ENCODE measurements around the gene CMTM8. TPM values are rescaled to one million over a fixed set of nuclear protein-coding genes. Genes with fewer than 3 reads are reported as not detected.

The CMTM8 gene
- total RNA-seq, 1 donor from 2014 or later: 9.0 TPM

DNA sequence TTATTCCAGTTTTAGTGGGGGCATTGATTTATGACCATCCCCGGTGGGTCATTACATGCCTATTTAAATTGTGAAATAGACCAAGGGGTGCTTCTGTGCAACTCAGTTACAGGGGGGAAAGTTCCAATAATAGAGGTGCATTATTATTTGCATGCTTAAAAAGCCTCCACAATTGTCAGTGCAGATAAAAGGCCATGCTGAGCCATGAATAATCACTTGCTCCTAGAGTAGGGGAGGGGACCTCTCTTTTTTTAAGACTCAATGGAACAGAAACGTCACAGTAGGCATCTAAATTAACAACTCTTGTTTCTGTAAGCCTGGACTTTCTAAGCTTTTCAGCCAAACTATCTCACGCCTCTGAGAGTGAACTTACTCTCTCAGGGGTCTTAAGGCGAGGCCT is 86.7 kb downstream of the CMTM8 start:
- TF ChIP-seq, protein P1, sequence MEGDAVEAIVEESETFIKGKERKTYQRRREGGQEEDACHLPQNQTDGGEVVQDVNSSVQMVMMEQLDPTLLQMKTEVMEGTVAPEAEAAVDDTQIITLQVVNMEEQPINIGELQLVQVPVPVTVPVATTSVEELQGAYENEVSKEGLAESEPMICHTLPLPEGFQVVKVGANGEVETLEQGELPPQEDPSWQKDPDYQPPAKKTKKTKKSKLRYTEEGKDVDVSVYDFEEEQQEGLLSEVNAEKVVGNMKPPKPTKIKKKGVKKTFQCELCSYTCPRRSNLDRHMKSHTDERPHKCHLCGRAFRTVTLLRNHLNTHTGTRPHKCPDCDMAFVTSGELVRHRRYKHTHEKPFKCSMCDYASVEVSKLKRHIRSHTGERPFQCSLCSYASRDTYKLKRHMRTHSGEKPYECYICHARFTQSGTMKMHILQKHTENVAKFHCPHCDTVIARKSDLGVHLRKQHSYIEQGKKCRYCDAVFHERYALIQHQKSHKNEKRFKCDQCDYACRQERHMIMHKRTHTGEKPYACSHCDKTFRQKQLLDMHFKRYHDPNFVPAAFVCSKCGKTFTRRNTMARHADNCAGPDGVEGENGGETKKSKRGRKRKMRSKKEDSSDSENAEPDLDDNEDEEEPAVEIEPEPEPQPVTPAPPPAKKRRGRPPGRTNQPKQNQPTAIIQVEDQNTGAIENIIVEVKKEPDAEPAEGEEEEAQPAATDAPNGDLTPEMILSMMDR (conservative IDR thresholded peaks at IDR 0.05): no peak
- DNase-seq (ENCODE audit: extremely low spot score, unreplicated experiment): no peak
- no peak overlapping the region for H3K4me3 Mint-ChIP-seq
- H3K36me3 Mint-ChIP-seq: peaks cover 4% of the 10 kb centered on the region
- peaks cover 44% of the 10 kb centered on the region for H3K4me1 Mint-ChIP-seq (ENCODE audit: unreplicated experiment)
- H3K27ac Mint-ChIP-seq: no peak overlapping the region
- H3K9me3 Mint-ChIP-seq: peaks cover 5% of the 10 kb centered on the region
- no peaks in the 10 kb centered on the region for H3K27me3 Mint-ChIP-seq

DNA sequence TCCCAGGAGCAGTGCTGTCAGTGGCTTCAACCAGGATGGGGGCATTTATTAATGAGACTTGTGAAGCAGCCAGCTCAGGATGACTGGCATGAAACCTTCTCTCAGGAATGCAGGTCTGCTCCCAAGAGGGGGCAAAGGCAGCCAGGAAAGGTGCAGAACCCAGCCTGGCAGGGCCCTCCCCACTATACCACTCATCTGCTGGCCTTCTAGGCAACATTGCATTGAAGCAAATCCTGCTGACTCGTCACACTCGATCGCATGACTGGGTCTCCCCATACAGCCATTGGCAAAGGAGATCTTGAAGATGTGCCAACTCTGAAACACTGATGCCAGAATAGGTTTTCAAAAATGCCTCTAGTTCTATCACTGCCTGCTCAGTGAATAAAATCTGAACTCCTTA is 87.4 kb downstream of the CMTM8 start:
- Mint-ChIP-seq H3K4me3 (no peak overlapping the region), H3K27ac (no peak overlapping the region), H3K4me1 (ENCODE audit: unreplicated experiment) (peaks cover 36% of the 10 kb centered on the region), H3K27me3 (no peaks in the 10 kb centered on the region), H3K9me3 (peaks cover 5% of the 10 kb centered on the region), H3K36me3 (peaks cover 4% of the 10 kb centered on the region)
- no peak for DNase-seq (ENCODE audit: extremely low spot score, unreplicated experiment)
- TF ChIP-seq, protein P1 (conservative IDR thresholded peaks at IDR 0.05): no peak

DNA sequence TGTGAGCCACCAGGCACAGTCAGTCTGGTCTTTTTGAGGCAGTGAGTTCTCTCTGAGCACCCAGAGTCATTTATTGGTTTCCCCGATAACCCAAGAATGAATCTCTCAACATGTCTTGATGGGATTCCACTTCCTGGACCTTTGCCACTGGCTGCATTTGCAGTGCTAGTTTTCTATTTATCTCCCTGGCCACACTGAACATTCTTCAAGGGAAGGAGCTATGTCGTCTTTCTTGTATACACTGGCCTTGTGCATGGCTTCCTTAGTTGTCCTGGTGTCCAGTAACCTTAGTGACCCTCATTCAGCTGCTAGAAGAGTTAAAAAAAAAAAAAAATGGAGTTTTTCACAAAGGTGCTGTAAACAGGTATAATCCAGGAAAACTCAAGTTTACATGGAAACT is 88.3 kb downstream of the CMTM8 start:
- peaks cover 2% of the 10 kb centered on the region for H3K27me3 Mint-ChIP-seq
- peaks cover 5% of the 10 kb centered on the region for H3K9me3 Mint-ChIP-seq
- H3K27ac Mint-ChIP-seq: no peak overlapping the region
- peaks cover 34% of the 10 kb centered on the region for H3K4me1 Mint-ChIP-seq (ENCODE audit: unreplicated experiment)
- no peak for DNase-seq (ENCODE audit: extremely low spot score, unreplicated experiment)
- no peak overlapping the region for H3K4me3 Mint-ChIP-seq
- TF ChIP-seq, protein P1 (conservative IDR thresholded peaks at IDR 0.05): no peak
- H3K36me3 Mint-ChIP-seq: peaks cover 4% of the 10 kb centered on the region

DNA sequence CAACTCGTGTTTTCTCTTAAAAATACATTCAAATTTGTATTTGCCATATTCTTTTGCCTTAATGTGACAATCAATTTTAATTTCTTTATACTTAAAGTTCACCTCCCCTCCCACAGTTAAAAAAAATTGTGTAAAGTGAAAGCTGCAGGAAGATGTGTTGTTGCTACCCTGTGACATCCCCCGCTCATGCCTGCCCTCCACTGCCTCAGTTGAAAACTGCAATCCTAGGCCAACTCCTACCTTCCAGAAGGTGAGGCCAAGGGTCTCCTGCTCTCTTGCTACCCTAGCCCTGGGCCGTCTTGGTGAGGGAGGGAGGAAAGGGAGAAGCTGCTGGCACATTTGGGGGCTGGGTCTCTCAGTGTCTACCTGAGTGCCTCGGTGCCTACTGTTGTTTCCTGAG is 96.2 kb downstream of the CMTM8 start:
- no peak overlapping the region for H3K27ac Mint-ChIP-seq
- DNase-seq (ENCODE audit: extremely low spot score, unreplicated experiment): no peak
- H3K4me3 Mint-ChIP-seq: no peak overlapping the region
- no peaks in the 10 kb centered on the region for H3K9me3 Mint-ChIP-seq
- TF ChIP-seq, protein P1 (conservative IDR thresholded peaks at IDR 0.05): peak; percentile 24
- H3K4me1 Mint-ChIP-seq (ENCODE audit: unreplicated experiment): peaks cover 33% of the 10 kb centered on the region
- H3K27me3 Mint-ChIP-seq: peaks cover 6% of the 10 kb centered on the region
- no peaks in the 10 kb centered on the region for H3K36me3 Mint-ChIP-seq

DNA sequence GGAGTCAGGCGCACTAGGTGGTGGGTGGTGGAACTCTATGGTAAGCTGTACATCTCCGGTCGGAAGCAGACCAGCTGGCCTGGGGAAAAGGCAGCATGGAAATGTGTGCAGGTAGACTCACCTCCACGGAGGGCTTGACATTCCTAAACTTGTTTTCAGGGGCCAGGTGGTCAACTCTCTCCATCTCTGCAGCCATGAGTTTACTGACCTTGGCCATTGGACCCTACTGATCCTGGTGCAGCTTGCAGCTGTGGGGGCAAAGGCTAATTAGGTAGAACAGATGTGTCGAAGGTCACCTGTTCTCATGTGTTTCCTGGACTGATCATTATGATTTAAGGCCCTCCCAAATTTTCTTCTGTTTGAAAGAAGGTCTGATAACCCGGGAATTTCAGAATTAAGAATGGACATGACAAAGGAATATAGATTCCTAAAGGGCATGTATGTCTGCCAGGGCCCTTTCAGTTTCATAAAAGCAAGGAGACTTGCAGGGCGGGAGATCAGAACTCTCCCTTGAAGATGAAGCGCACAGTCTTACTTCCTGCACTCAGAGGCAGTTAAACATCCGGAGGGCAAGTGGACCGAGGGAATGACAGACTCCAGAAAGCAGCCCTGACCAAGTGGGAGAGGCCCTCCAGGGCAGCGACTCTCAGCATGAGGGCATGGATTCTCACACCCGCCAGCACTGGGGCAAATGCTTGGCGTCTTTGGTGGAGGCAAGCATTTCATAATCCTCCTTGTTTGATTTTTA is 97.1 kb downstream of the CMTM8 start:
- TF ChIP-seq, protein P1 (conservative IDR thresholded peaks at IDR 0.05): no peak
- Mint-ChIP-seq H3K36me3 (no peaks in the 10 kb centered on the region), H3K4me3 (peak overlapping the region; percentile 13), H3K4me1 (ENCODE audit: unreplicated experiment) (peaks cover 33% of the 10 kb centered on the region), H3K27me3 (peaks cover 6% of the 10 kb centered on the region), H3K9me3 (no peaks in the 10 kb centered on the region), H3K27ac (peak overlapping the region; percentile 70)
- no peak for DNase-seq (ENCODE audit: extremely low spot score, unreplicated experiment)
